Upper lobe of left lung (tissue), 4 donors: ENCODE data around the gene POLR2J3.
"Not testable (repeated sequence)": the region's sequence is repeated elsewhere in the genome, so short reads cannot be mapped to it uniquely, and the experiment has no call there.

Experiments used
- POLR2AphosphoS5 ChIP-seq, 2 donors: sonication (generic); formaldehyde crosslinking; IDR thresholded peaks; one replicate each; pipeline ENCODE4 v1.5.1; 2017; ENCODE audit warnings: antibody characterized with exemption in 2 of 2
- TF ChIP-seq, protein P1 (sequence below), 6 experiments: fragments of 450-650 bp in 4 of 6; fragments of 200-600 bp in 2 of 6; sonication (generic) in 2 of 6; IDR thresholded peaks; one replicate each; pipeline ENCODE4 v1.5.1; 2016 to 2019; ENCODE audit warnings: antibody characterized with exemption in 6 of 6

DNA sequence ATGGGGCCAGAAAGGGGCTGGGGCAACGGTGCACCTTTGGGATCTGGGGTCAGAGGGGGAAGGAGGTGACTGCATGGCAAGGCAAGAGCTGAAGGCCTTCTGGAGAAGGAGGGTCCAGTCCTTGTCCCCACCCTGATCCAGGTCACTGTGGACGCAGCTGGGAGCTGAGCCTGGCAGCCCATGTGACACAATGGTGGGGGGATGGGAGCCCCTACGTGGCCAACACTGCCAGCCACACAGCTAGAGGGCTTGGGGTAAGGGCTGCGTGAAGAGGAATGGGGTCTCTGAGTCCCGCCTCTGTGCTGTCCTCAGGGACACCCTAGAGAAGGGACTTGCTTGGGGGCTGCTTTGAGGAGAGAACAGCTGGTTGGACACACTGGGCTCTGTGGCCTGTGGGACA lies 9.3 kb upstream of the POLR2J3 start:
- TF ChIP-seq, protein P1, sequence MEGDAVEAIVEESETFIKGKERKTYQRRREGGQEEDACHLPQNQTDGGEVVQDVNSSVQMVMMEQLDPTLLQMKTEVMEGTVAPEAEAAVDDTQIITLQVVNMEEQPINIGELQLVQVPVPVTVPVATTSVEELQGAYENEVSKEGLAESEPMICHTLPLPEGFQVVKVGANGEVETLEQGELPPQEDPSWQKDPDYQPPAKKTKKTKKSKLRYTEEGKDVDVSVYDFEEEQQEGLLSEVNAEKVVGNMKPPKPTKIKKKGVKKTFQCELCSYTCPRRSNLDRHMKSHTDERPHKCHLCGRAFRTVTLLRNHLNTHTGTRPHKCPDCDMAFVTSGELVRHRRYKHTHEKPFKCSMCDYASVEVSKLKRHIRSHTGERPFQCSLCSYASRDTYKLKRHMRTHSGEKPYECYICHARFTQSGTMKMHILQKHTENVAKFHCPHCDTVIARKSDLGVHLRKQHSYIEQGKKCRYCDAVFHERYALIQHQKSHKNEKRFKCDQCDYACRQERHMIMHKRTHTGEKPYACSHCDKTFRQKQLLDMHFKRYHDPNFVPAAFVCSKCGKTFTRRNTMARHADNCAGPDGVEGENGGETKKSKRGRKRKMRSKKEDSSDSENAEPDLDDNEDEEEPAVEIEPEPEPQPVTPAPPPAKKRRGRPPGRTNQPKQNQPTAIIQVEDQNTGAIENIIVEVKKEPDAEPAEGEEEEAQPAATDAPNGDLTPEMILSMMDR (IDR thresholded peaks at IDR 0.05), result not testable (repeated sequence)
- not testable (repeated sequence) for TF ChIP-seq POLR2AphosphoS5 (IDR thresholded peaks at IDR 0.05)
